ENCODE data around the gene ARL8B.

GRCh38 chr3:5210926-5211325 lies 88.8 kb downstream of the ARL8B start:
- TF ChIP-seq CTCF (IDR thresholded peaks at IDR 0.05), result no peak
- no peak for TF ChIP-seq POLR2A (IDR thresholded peaks at IDR 0.05)
